Activated CD4-positive, alpha-beta memory T cell treated with anti-CD3 and anti-CD28 coated beads for 36 hours (primary cell): ENCODE data around the gene DENND1A. TPM values are rescaled to one million over a fixed set of nuclear protein-coding genes. Genes with fewer than 3 reads are reported as not detected.
"Not testable (repeated sequence)": the region's sequence is repeated elsewhere in the genome, so short reads cannot be mapped to it uniquely, and the experiment has no call there.

Experiments used
- CTCF ChIA-PET: fragments of 350-600 bp; sonication (Branson Sonifier 250); formaldehyde crosslinking; loops from one replicate; lab custom pipeline; 2021; ENCODE audit warnings: antibody characterized with exemption, inconsistent platforms; lab: Charles Lee
- POLR2A ChIA-PET: fragments of 350-600 bp; sonication (Branson Sonifier 250); formaldehyde crosslinking; loops from one replicate; lab custom pipeline; 2021; ENCODE audit warnings: antibody characterized with exemption; lab: Charles Lee
- DNase-seq: peaks from one replicate; pipeline ENCODE4 v3.0.0-alpha.2; 2020
- H3K27ac Mint-ChIP-seq: one replicate; pipeline ENCODE4 v1.8.0; 2021; ENCODE audit warnings: mixed read lengths
- H3K27me3 Mint-ChIP-seq: one replicate; pipeline ENCODE4 v1.8.0; 2021; ENCODE audit warnings: mixed read lengths
- H3K36me3 Mint-ChIP-seq: one replicate; pipeline ENCODE4 v1.8.0; 2021; ENCODE audit warnings: mixed read lengths
- H3K4me1 Mint-ChIP-seq: one replicate; pipeline ENCODE4 v1.8.0; 2021; ENCODE audit warnings: low read depth, mixed read lengths
- H3K4me3 Mint-ChIP-seq: one replicate; pipeline ENCODE4 v1.8.0; 2021; ENCODE audit warnings: mild to moderate bottlenecking, mixed read lengths
- H3K9me3 Mint-ChIP-seq: one replicate; pipeline ENCODE4 v1.8.0; 2021; ENCODE audit warnings: mixed read lengths
- intact Hi-C: fragments of 100-400 bp; cut with micrococcal nuclease; formaldehyde crosslinking; loops from one replicate; pipeline ENCODE4 v1.15.1; 2023
- total RNA-seq, 2 experiments: library from RNA; stranded (reverse); gene quantifications; one replicate each; pipeline ENCODE4 v1.2.3, GENCODE V29; 2021

DENND1A gene
- total RNA-seq, 2 experiments from 2014 or later = 17.3 to 18.0 TPM

DNA sequence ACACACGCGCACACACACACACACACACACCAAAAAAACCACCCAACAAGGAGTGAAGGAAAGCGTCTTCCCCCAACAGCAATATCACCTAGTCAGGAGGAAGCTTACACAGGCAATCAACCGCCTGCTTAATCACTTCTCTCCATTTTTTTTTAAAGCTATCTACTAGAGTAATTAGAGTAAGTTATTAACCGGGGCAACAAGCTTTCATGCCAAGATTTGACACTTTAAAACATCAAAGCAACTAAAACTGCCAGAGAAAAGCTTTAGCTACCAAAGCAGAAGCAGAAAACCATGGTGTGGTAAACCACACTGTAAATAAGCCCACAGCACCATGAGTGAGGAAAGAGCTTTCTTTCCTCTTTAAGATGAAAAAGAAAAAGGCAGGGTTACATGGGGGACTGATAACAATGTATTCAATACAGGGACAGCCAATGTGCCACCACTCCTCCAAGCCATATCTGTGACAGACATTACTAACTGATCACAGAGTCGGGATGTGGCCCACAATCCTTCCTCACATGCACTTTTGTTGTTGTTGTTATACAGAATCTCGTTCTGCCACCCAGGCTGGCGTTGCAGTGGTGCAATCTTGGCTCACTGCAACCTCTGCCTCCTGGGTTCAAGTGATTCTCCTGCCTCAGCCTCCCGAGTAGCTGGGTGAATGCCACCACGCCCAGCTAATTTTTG, 291.8 kb downstream of the DENND1A start:
- H3K4me1 Mint-ChIP-seq = peaks cover 44% of the 10 kb centered on the region
- H3K36me3 Mint-ChIP-seq = no peaks in the 10 kb centered on the region
- H3K27me3 Mint-ChIP-seq = no peaks in the 10 kb centered on the region
- H3K27ac Mint-ChIP-seq = no peak overlapping the region
- intact Hi-C loops = loop anchor here (5.0 kb wide), 1 partner anchor 289 kb away; no protein-coding TSS in a partner anchor
- H3K4me3 Mint-ChIP-seq = peak overlapping the region; percentile 27
- POLR2A ChIA-PET = no interaction called here
- CTCF ChIA-PET = no interaction called here
- H3K9me3 Mint-ChIP-seq = no peaks in the 10 kb centered on the region
- peak; percentile 15 for DNase-seq

GRCh38 chr9:123637606-123637944, 292.4 kb downstream of the DENND1A start:
- H3K9me3 Mint-ChIP-seq = no peaks in the 10 kb centered on the region
- no peak for DNase-seq
- no peaks in the 10 kb centered on the region for H3K36me3 Mint-ChIP-seq
- POLR2A ChIA-PET = no interaction called here
- H3K4me3 Mint-ChIP-seq = peak overlapping the region; percentile 27
- H3K27me3 Mint-ChIP-seq = no peaks in the 10 kb centered on the region
- CTCF ChIA-PET = no interaction called here
- no peak overlapping the region for H3K27ac Mint-ChIP-seq
- intact Hi-C loops = loop anchor here (5.0 kb wide), 1 partner anchor 290 kb away; no protein-coding TSS in a partner anchor
- H3K4me1 Mint-ChIP-seq = peaks cover 44% of the 10 kb centered on the region

DNA sequence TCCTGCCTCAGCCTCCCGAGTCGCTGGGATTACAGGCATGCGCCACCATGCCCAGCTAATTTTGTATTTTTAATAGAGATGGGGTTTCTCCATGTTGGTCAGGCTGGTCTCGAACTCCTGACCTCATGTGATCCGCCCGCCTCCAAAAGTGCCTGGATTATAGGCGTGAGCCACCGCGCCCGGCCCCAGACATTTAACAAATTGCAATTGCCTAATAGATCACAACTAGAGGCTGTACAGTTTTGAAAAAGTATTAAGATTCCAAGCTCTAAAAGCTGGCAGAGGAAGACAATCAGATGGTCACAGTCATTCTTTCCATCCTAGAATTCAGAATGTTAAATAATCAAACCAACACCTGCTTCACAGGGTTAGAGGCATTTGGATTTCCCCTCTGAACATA, 293.1 kb downstream of the DENND1A start:
- POLR2A ChIA-PET, H3K9me3 Mint-ChIP-seq, H3K36me3 Mint-ChIP-seq, H3K27ac Mint-ChIP-seq, H3K27me3 Mint-ChIP-seq, H3K4me3 Mint-ChIP-seq, DNase-seq: not testable (repeated sequence)
- CTCF ChIA-PET = interaction anchor here (1.2 kb wide), 1 partner anchor 404 kb away, joined by 6 read pairs; no protein-coding TSS in a partner anchor
- H3K4me1 Mint-ChIP-seq = peaks cover 44% of the 10 kb centered on the region
- intact Hi-C loops = loop anchor here (5.0 kb wide), 1 partner anchor 290 kb away; no protein-coding TSS in a partner anchor

GRCh38 chr9:123631862-123632261, 298.1 kb downstream of the DENND1A start:
- no peak for DNase-seq
- intact Hi-C loops = no loop called here
- Mint-ChIP-seq H3K4me3 (no peak overlapping the region), H3K36me3 (peaks cover 14% of the 10 kb centered on the region), H3K27me3 (no peaks in the 10 kb centered on the region), H3K4me1 (peaks cover 10% of the 10 kb centered on the region), H3K27ac (no peak overlapping the region), H3K9me3 (no peaks in the 10 kb centered on the region)
- ChIA-PET POLR2A (no interaction called here), CTCF (no interaction called here)

DNA sequence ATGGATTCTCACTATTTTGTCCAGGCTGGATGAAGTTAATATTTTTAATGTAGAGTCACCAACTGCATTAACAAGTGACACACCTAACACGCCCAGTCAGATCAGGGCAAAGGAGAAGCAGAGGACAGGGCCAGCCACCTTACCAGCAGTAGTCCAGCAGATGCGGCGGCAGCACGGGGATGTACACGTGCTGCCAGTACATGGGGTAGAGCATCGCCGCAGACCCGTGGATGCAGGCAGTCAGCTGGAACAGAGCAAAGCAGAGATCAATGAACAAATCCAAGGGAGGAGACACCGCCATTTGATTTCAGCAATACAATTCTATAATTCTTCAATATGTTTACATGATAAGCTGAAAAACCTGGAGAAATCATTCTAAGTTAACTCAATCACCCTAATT, 299.7 kb downstream of the DENND1A start:
- no peak overlapping the region for H3K27ac Mint-ChIP-seq
- H3K4me3 Mint-ChIP-seq = no peak overlapping the region
- intact Hi-C loops = no loop called here
- H3K36me3 Mint-ChIP-seq = peaks cover 20% of the 10 kb centered on the region
- no peaks in the 10 kb centered on the region for H3K9me3 Mint-ChIP-seq
- DNase-seq = no peak
- peaks cover 4% of the 10 kb centered on the region for H3K4me1 Mint-ChIP-seq
- ChIA-PET POLR2A (no interaction called here), CTCF (interaction anchor here (1.3 kb wide), 1 partner anchor 13 kb away, joined by 3 read pairs; no protein-coding TSS in a partner anchor)
- no peaks in the 10 kb centered on the region for H3K27me3 Mint-ChIP-seq

DNA sequence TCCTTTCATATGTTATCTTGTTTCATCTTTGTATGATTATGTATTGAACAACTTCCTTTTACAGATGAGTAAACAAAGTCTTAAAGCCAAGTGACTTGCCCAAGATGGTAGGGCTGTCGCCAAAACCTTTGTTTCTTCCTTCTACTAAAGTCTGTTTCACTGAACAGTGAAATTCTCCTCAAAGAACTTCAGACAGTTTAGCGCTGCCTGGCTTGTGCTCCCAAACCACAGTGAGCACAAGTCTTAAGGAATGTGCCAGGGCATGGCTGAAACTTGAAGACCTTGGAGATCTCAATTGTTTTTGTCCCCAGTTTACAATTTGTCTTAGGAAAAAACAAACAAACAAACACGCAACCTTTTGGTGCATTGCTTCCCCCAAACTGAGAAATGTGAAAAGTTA, 300.4 kb downstream of the DENND1A start:
- peaks cover 20% of the 10 kb centered on the region for H3K36me3 Mint-ChIP-seq
- H3K9me3 Mint-ChIP-seq = no peaks in the 10 kb centered on the region
- intact Hi-C loops = no loop called here
- CTCF ChIA-PET = interaction anchor here (1.3 kb wide), 1 partner anchor 12 kb away, joined by 3 read pairs; no protein-coding TSS in a partner anchor
- H3K4me1 Mint-ChIP-seq = peaks cover under 1% of the 10 kb centered on the region
- no peaks in the 10 kb centered on the region for H3K27me3 Mint-ChIP-seq
- no peak overlapping the region for H3K27ac Mint-ChIP-seq
- POLR2A ChIA-PET = no interaction called here
- no peak overlapping the region for H3K4me3 Mint-ChIP-seq
- no peak for DNase-seq

- intact Hi-C loops = no loop called here
- Mint-ChIP-seq H3K4me3 (no peak overlapping the region), H3K27ac (no peak overlapping the region), H3K36me3 (peaks cover 11% of the 10 kb centered on the region), H3K4me1 (no peaks in the 10 kb centered on the region), H3K27me3 (no peaks in the 10 kb centered on the region), H3K9me3 (no peaks in the 10 kb centered on the region)
- ChIA-PET POLR2A (no interaction called here), CTCF (interaction anchor here (0.6 to 1.2 kb wide), 2 partner anchors 8 to 100 kb away, joined by 3 to 4 read pairs; no protein-coding TSS in a partner anchor)
- DNase-seq = no peak
Measured at GRCh38 chr9:123622711-123623241, 307.1 kb downstream of the DENND1A start.

DNA sequence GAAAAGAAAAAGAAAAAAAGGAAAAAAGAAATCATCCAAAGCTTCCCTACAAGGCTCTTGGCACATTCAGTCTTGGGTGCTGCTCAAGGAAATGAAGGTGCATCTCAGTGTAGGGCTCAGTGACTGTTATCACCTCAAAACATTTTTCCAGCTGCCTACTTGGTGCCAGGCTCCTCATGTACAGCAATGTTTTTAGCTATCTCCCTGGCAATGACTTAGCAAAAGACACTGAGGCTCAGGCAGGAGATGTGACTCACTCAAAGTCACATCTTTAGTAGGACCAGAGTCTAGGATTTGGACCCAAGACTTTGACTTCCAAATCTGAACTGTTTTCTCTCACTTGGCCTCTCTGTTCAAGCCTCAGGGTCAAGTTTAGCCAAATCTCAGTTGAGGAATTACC, 309.7 kb downstream of the DENND1A start:
- intact Hi-C loops = no loop called here
- POLR2A ChIA-PET = no interaction called here
- Mint-ChIP-seq H3K27me3 (no peaks in the 10 kb centered on the region), H3K36me3 (peaks cover 4% of the 10 kb centered on the region), H3K9me3 (no peaks in the 10 kb centered on the region), H3K27ac (no peak overlapping the region), H3K4me1 (no peaks in the 10 kb centered on the region), H3K4me3 (no peak overlapping the region)
- DNase-seq = no peak
- CTCF ChIA-PET = no interaction called here

GRCh38 chr9:123617952-123618678, 311.8 kb downstream of the DENND1A start:
- Mint-ChIP-seq H3K27me3 (no peaks in the 10 kb centered on the region), H3K9me3 (no peaks in the 10 kb centered on the region), H3K4me1 (no peaks in the 10 kb centered on the region), H3K36me3 (peaks cover 3% of the 10 kb centered on the region), H3K27ac (no peak overlapping the region), H3K4me3 (no peak overlapping the region)
- CTCF ChIA-PET = no interaction called here
- intact Hi-C loops = no loop called here
- DNase-seq = no peak
- POLR2A ChIA-PET = no interaction called here

- Mint-ChIP-seq H3K4me1 (no peaks in the 10 kb centered on the region), H3K27me3 (no peaks in the 10 kb centered on the region), H3K4me3 (no peak overlapping the region), H3K9me3 (no peaks in the 10 kb centered on the region), H3K27ac (no peak overlapping the region), H3K36me3 (no peaks in the 10 kb centered on the region)
- ChIA-PET CTCF (interaction anchor here (1.2 kb wide), 1 partner anchor 13 kb away, joined by 3 read pairs; no protein-coding TSS in a partner anchor), POLR2A (no interaction called here)
- intact Hi-C loops = no loop called here
- DNase-seq = no peak
Measured at GRCh38 chr9:123617286-123617685, 312.6 kb downstream of the DENND1A start.

- Mint-ChIP-seq H3K36me3 (no peaks in the 10 kb centered on the region), H3K27me3 (no peaks in the 10 kb centered on the region), H3K27ac (no peak overlapping the region), H3K9me3 (no peaks in the 10 kb centered on the region), H3K4me1 (no peaks in the 10 kb centered on the region), H3K4me3 (no peak overlapping the region)
- POLR2A ChIA-PET = no interaction called here
- CTCF ChIA-PET = interaction anchor here (1.2 kb wide), 1 partner anchor 13 kb away, joined by 3 read pairs; no protein-coding TSS in a partner anchor
- intact Hi-C loops = no loop called here
- DNase-seq = no peak
Measured at GRCh38 chr9:123616707-123617106, 313.2 kb downstream of the DENND1A start.

DNA sequence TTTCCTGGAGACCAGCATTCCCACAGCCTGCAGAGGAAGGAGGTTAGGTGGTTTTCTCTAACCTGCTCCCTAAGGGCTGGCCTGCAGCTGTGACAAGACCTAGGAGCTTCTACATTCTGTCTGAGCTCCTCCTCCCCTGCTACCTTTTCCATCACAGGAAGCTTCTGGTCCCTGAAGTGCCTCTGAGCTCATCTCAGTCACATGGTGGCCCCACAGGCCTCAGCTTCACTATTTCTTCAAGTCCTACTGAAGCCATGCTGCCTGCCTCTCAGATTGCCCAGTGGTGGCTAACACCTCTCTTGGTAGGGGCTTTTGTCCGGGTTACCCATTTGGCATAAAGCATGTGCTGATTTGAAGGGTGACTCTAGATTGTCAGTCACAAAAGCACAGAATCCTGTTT, 314.5 kb downstream of the DENND1A start:
- Mint-ChIP-seq H3K9me3 (no peaks in the 10 kb centered on the region), H3K36me3 (no peaks in the 10 kb centered on the region), H3K27ac (no peak overlapping the region), H3K4me3 (no peak overlapping the region), H3K27me3 (no peaks in the 10 kb centered on the region), H3K4me1 (no peaks in the 10 kb centered on the region)
- intact Hi-C loops = no loop called here
- ChIA-PET CTCF (interaction anchor here (0.5 kb wide), 1 partner anchor 74 kb away, joined by 3 read pairs; no protein-coding TSS in a partner anchor), POLR2A (no interaction called here)
- no peak for DNase-seq
